DOHH2 (cell line): Measurements from ENCODE around the gene CD58.

ENCODE experiments used
- CTCF ChIP-seq: fragments of 200-600 bp; sonication (generic); IDR thresholded peaks from one replicate; pipeline ENCODE4 v1.5.1; 2014; ENCODE audit warnings: antibody characterized with exemption, mild to moderate bottlenecking, low read depth, low read length; ENCODE audit not compliant: poor library complexity, severe bottlenecking
- EZH2phosphoT487 ChIP-seq: fragments of 200-600 bp; sonication (generic); IDR thresholded peaks from 2 replicates; pipeline ENCODE4 v1.6.1; 2017; ENCODE audit warnings: borderline replicate concordance, mild to moderate bottlenecking, antibody characterized with exemption, low read length, moderate library complexity, mixed read lengths

GRCh38 chr1:116496380-116496779 is 74.4 kb downstream of the CD58 start:
- TF ChIP-seq CTCF, result no peak
- TF ChIP-seq EZH2phosphoT487, result no peak
